ENCODE results near the gene SATL1. TPM values are rescaled to one million over a fixed set of nuclear protein-coding genes. Genes with fewer than 3 reads are reported as not detected.

The SATL1 gene
- total and polyA plus RNA-seq, 8 donors = 0.37 to 0.66 (median 0.51) TPM; not detected in 2

- Histone ChIP-seq H3K4me1 (no peaks in the 10 kb centered on the region), H3K36me3 (no peaks in the 10 kb centered on the region), H3K4me3 (no peak overlapping the region), H3K9me3 (no peaks in the 10 kb centered on the region), H3K27ac (no peak overlapping the region), H3K27me3 (no peaks in the 10 kb centered on the region)
- intact Hi-C loops (cut with DNase I) = no loop called here
- DNase-seq (no peak), ATAC-seq (no peak)
- no peak for TF ChIP-seq CTCF (IDR thresholded peaks at IDR 0.05)
Measured at GRCh38 chrX:85136409-85136808, 107.2 kb downstream of the SATL1 start.

DNA sequence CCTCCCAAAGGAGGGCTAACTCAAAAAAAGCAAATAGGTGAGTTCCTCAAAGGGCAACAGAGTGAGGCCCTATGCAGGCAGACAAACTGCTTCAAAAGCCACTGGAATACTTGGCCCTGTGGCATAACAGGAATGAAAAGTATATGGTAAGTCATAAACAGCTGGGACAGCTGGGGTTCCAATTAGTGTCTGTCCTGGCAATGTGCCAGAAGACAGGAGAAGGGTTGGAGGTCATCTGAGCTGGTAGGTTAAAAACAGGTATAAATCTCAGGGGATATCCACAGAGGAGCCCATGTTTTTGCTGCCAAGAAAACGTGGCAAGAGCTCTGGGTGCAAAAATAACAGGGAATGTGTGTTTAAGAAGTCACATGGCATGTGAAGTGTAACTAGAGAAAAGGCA is 128.3 kb downstream of the SATL1 start:
- no peak for TF ChIP-seq CTCF (IDR thresholded peaks at IDR 0.05)
- no peaks in the 10 kb centered on the region for H3K27me3 ChIP-seq

GRCh38 chrX:85114776-85115175 is 128.8 kb downstream of the SATL1 start:
- no peak for TF ChIP-seq CTCF (IDR thresholded peaks at IDR 0.05)
- ATAC-seq (no peak), DNase-seq (no peak)
- H3K4me1 ChIP-seq = no peaks in the 10 kb centered on the region
- H3K27me3 ChIP-seq = no peaks in the 10 kb centered on the region
- intact Hi-C loops (cut with DNase I) = loop anchor here in 1 of 2 donors (10.0 kb wide), 1 partner anchor 430 kb away; no protein-coding TSS in a partner anchor
- no peaks in the 10 kb centered on the region for H3K36me3 ChIP-seq
- no peak overlapping the region for H3K4me3 ChIP-seq
- H3K9me3 ChIP-seq = no peaks in the 10 kb centered on the region
- no peak overlapping the region for H3K27ac ChIP-seq

More for the DNA sequence above, 128.3 kb downstream of the SATL1 start:
- Histone ChIP-seq H3K4me1 (no peaks in the 10 kb centered on the region), H3K36me3 (no peaks in the 10 kb centered on the region), H3K27ac (no peak overlapping the region), H3K4me3 (no peak overlapping the region), H3K9me3 (no peaks in the 10 kb centered on the region)
- no peak for DNase-seq
- intact Hi-C loops (cut with DNase I) = loop anchor here in 1 of 2 donors (10.0 kb wide), 1 partner anchor 430 kb away; no protein-coding TSS in a partner anchor
- no peak for ATAC-seq

GRCh38 chrX:85114171-85114570 is 129.4 kb downstream of the SATL1 start:
- TF ChIP-seq CTCF (IDR thresholded peaks at IDR 0.05) = no peak
- H3K27me3 ChIP-seq = no peaks in the 10 kb centered on the region
- DNase-seq (no peak), ATAC-seq (no peak)
- no peaks in the 10 kb centered on the region for H3K36me3 ChIP-seq
- H3K9me3 ChIP-seq = no peaks in the 10 kb centered on the region
- intact Hi-C loops (cut with DNase I) = loop anchor here in 1 of 2 donors (10.0 kb wide), 1 partner anchor 431 kb away; no protein-coding TSS in a partner anchor
- no peak overlapping the region for H3K27ac ChIP-seq
- H3K4me1 ChIP-seq = no peaks in the 10 kb centered on the region
- H3K4me3 ChIP-seq = no peak overlapping the region

DNA sequence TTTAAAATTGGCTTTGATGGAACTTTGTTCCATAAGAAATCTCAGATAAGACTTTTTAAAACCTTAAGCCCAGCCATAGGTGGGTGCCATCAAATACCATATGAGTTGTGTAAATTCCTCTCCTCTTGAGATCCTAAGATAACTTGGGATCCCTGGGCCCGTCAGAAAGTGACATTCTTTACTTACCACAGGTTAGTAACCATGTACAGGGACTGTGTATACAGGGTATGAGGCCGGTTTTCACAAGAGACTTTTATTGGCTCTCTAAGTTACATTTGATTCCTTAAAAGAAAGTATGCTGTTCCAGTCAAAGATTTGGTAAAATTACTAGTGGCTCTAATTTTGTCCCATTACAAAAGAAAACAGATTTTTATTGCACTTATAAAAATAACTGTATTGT is 129.8 kb downstream of the SATL1 start:
- H3K9me3 ChIP-seq = no peaks in the 10 kb centered on the region
- H3K4me3 ChIP-seq = no peak overlapping the region
- H3K27ac ChIP-seq = no peak overlapping the region
- DNase-seq = no peak
- H3K27me3 ChIP-seq = no peaks in the 10 kb centered on the region
- no peak for ATAC-seq
- H3K36me3 ChIP-seq = no peaks in the 10 kb centered on the region
- TF ChIP-seq CTCF (IDR thresholded peaks at IDR 0.05) = no peak
- no peaks in the 10 kb centered on the region for H3K4me1 ChIP-seq
- intact Hi-C loops (cut with DNase I) = loop anchor here in 1 of 2 donors (10.0 kb wide), 1 partner anchor 431 kb away; no protein-coding TSS in a partner anchor

All from left lung (tissue), 10 donors.